Thyroid gland (tissue), 4 donors: Measurements from ENCODE around the gene NMRAL1.

Experiments used
- CTCF ChIP-seq, 6 experiments: fragments of 200-600 bp in 3 of 6; fragments of 450-650 bp in 3 of 6; sonication (generic) in 3 of 6; IDR thresholded peaks; one replicate each; pipeline ENCODE4 v1.5.1; 2016 to 2019; ENCODE audit warnings: antibody characterized with exemption in 6 of 6, mild to moderate bottlenecking in 2 of 6, inconsistent platforms in 1 of 6, moderate library complexity in 1 of 6
- POLR2A ChIP-seq, 2 donors: fragments of 450-650 bp; IDR thresholded peaks; one replicate each; pipeline ENCODE4 v1.6.1; 2017; ENCODE audit warnings: antibody characterized with exemption in 2 of 2, mild to moderate bottlenecking in 2 of 2, moderate library complexity in 1 of 2

GRCh38 chr16:4425378-4426020 lies 48.9 kb downstream of the NMRAL1 start, which contains the start of gene DNAJA3:
- TF ChIP-seq CTCF (IDR thresholded peaks at IDR 0.05) (no peak), POLR2A (IDR thresholded peaks at IDR 0.05) (peak in 1 of 2 donors; percentile 75)
